Measurements from ENCODE around the gene DNM3.

DNM3 gene

GRCh38 chr1:171816300-171816901 is 24.9 kb upstream of the DNM3 start:
- H3K9ac ChIP-seq (ENCODE audit: low read depth in 1 of 2, low read length in 2 of 2), result no peak overlapping the region
- no peak overlapping the region for H3K27ac ChIP-seq (ENCODE audit: low read depth, low read length)
- no peak overlapping the region for H3K4me3 ChIP-seq (ENCODE audit: low read depth in 1 of 2, low read length in 2 of 2)

GRCh38 chr1:171817511-171818265 is 23.6 kb upstream of the DNM3 start:
- Histone ChIP-seq H3K4me1 (ENCODE audit: control insufficient read depth in 1 of 2, insufficient read depth in 2 of 2, low read length in 2 of 2) (no peaks in the 10 kb centered on the region), H3K36me3 (ENCODE audit: control insufficient read depth in 1 of 2, insufficient read depth in 2 of 2, low read length in 2 of 2) (no peaks in the 10 kb centered on the region), H3K9ac (ENCODE audit: low read depth in 1 of 2, low read length in 2 of 2) (no peak overlapping the region), H3K27me3 (ENCODE audit: control insufficient read depth in 1 of 2, insufficient read depth in 2 of 2, low read length in 2 of 2) (no peaks in the 10 kb centered on the region), H3K9me3 (ENCODE audit: control insufficient read depth in 1 of 2, low read length in 2 of 2) (no peaks in the 10 kb centered on the region), H3K27ac (ENCODE audit: low read depth, low read length) (no peak overlapping the region), H3K4me3 (ENCODE audit: low read depth in 1 of 2, low read length in 2 of 2) (no peak overlapping the region)

More at GRCh38 chr1:171816300-171816901, 24.9 kb upstream of the DNM3 start:
- no peaks in the 10 kb centered on the region for H3K9me3 ChIP-seq (ENCODE audit: control insufficient read depth in 1 of 2, low read length in 2 of 2)
- H3K36me3 ChIP-seq (ENCODE audit: control insufficient read depth in 1 of 2, insufficient read depth in 2 of 2, low read length in 2 of 2), result no peaks in the 10 kb centered on the region
- H3K27me3 ChIP-seq (ENCODE audit: control insufficient read depth in 1 of 2, insufficient read depth in 2 of 2, low read length in 2 of 2), result no peaks in the 10 kb centered on the region
- H3K4me1 ChIP-seq (ENCODE audit: control insufficient read depth in 1 of 2, insufficient read depth in 2 of 2, low read length in 2 of 2), result no peaks in the 10 kb centered on the region

GRCh38 chr1:171819946-171820345 is 21.4 kb upstream of the DNM3 start:
- Histone ChIP-seq H3K27ac (ENCODE audit: low read depth, low read length) (no peak overlapping the region), H3K27me3 (ENCODE audit: control insufficient read depth in 1 of 2, insufficient read depth in 2 of 2, low read length in 2 of 2) (no peaks in the 10 kb centered on the region), H3K9me3 (ENCODE audit: control insufficient read depth in 1 of 2, low read length in 2 of 2) (no peaks in the 10 kb centered on the region), H3K4me1 (ENCODE audit: control insufficient read depth in 1 of 2, insufficient read depth in 2 of 2, low read length in 2 of 2) (no peaks in the 10 kb centered on the region), H3K4me3 (ENCODE audit: low read depth in 1 of 2, low read length in 2 of 2) (no peak overlapping the region), H3K9ac (ENCODE audit: low read depth in 1 of 2, low read length in 2 of 2) (no peak overlapping the region), H3K36me3 (ENCODE audit: control insufficient read depth in 1 of 2, insufficient read depth in 2 of 2, low read length in 2 of 2) (no peaks in the 10 kb centered on the region)

GRCh38 chr1:171826973-171827372 is 14.3 kb upstream of the DNM3 start:
- no peak overlapping the region for H3K9ac ChIP-seq (ENCODE audit: low read depth in 1 of 2, low read length in 2 of 2)
- no peaks in the 10 kb centered on the region for H3K27me3 ChIP-seq (ENCODE audit: control insufficient read depth in 1 of 2, insufficient read depth in 2 of 2, low read length in 2 of 2)
- H3K4me3 ChIP-seq (ENCODE audit: low read depth in 1 of 2, low read length in 2 of 2), result no peak overlapping the region
- H3K36me3 ChIP-seq (ENCODE audit: control insufficient read depth in 1 of 2, insufficient read depth in 2 of 2, low read length in 2 of 2), result no peaks in the 10 kb centered on the region
- no peaks in the 10 kb centered on the region for H3K4me1 ChIP-seq (ENCODE audit: control insufficient read depth in 1 of 2, insufficient read depth in 2 of 2, low read length in 2 of 2)
- no peak overlapping the region for H3K27ac ChIP-seq (ENCODE audit: low read depth, low read length)
- peaks cover 4 to 10% of the 10 kb centered on the region in 2 donors for H3K9me3 ChIP-seq (ENCODE audit: control insufficient read depth in 1 of 2, low read length in 2 of 2)

GRCh38 chr1:171828794-171829193 is 12.5 kb upstream of the DNM3 start:
- no peaks in the 10 kb centered on the region for H3K4me1 ChIP-seq (ENCODE audit: control insufficient read depth in 1 of 2, insufficient read depth in 2 of 2, low read length in 2 of 2)
- no peaks in the 10 kb centered on the region for H3K36me3 ChIP-seq (ENCODE audit: control insufficient read depth in 1 of 2, insufficient read depth in 2 of 2, low read length in 2 of 2)
- H3K27me3 ChIP-seq (ENCODE audit: control insufficient read depth in 1 of 2, insufficient read depth in 2 of 2, low read length in 2 of 2), result no peaks in the 10 kb centered on the region
- peaks cover 4 to 10% of the 10 kb centered on the region in 2 donors for H3K9me3 ChIP-seq (ENCODE audit: control insufficient read depth in 1 of 2, low read length in 2 of 2)
- H3K4me3 ChIP-seq (ENCODE audit: low read depth in 1 of 2, low read length in 2 of 2), result no peak overlapping the region
- H3K27ac ChIP-seq (ENCODE audit: low read depth, low read length), result no peak overlapping the region
- H3K9ac ChIP-seq (ENCODE audit: low read depth in 1 of 2, low read length in 2 of 2), result no peak overlapping the region

- no peak overlapping the region for H3K27ac ChIP-seq (ENCODE audit: low read depth, low read length)
- H3K36me3 ChIP-seq (ENCODE audit: control insufficient read depth in 1 of 2, insufficient read depth in 2 of 2, low read length in 2 of 2), result no peaks in the 10 kb centered on the region
- no peaks in the 10 kb centered on the region for H3K27me3 ChIP-seq (ENCODE audit: control insufficient read depth in 1 of 2, insufficient read depth in 2 of 2, low read length in 2 of 2)
- H3K4me1 ChIP-seq (ENCODE audit: control insufficient read depth in 1 of 2, insufficient read depth in 2 of 2, low read length in 2 of 2), result no peaks in the 10 kb centered on the region
- H3K9ac ChIP-seq (ENCODE audit: low read depth in 1 of 2, low read length in 2 of 2), result no peak overlapping the region
- no peak overlapping the region for H3K4me3 ChIP-seq (ENCODE audit: low read depth in 1 of 2, low read length in 2 of 2)
- H3K9me3 ChIP-seq (ENCODE audit: control insufficient read depth in 1 of 2, low read length in 2 of 2), result no peaks in the 10 kb centered on the region
These were observed 8.0 kb upstream of the DNM3 start for GRCh38 chr1:171833091-171833825.

- H3K4me3 ChIP-seq (ENCODE audit: low read depth in 1 of 2, low read length in 2 of 2), result no peak overlapping the region
- H3K9ac ChIP-seq (ENCODE audit: low read depth in 1 of 2, low read length in 2 of 2), result no peak overlapping the region
- no peaks in the 10 kb centered on the region for H3K36me3 ChIP-seq (ENCODE audit: control insufficient read depth in 1 of 2, insufficient read depth in 2 of 2, low read length in 2 of 2)
- H3K9me3 ChIP-seq (ENCODE audit: control insufficient read depth in 1 of 2, low read length in 2 of 2), result no peaks in the 10 kb centered on the region
- no peak overlapping the region for H3K27ac ChIP-seq (ENCODE audit: low read depth, low read length)
- H3K4me1 ChIP-seq (ENCODE audit: control insufficient read depth in 1 of 2, insufficient read depth in 2 of 2, low read length in 2 of 2), result no peaks in the 10 kb centered on the region
- no peaks in the 10 kb centered on the region for H3K27me3 ChIP-seq (ENCODE audit: control insufficient read depth in 1 of 2, insufficient read depth in 2 of 2, low read length in 2 of 2)
These were observed 6.5 kb upstream of the DNM3 start for GRCh38 chr1:171834821-171835220.

GRCh38 chr1:171835891-171836290 is 5.4 kb upstream of the DNM3 start:
- no peak overlapping the region for H3K9ac ChIP-seq (ENCODE audit: low read depth in 1 of 2, low read length in 2 of 2)
- no peaks in the 10 kb centered on the region for H3K9me3 ChIP-seq (ENCODE audit: control insufficient read depth in 1 of 2, low read length in 2 of 2)
- H3K4me3 ChIP-seq (ENCODE audit: low read depth in 1 of 2, low read length in 2 of 2), result no peak overlapping the region
- no peak overlapping the region for H3K27ac ChIP-seq (ENCODE audit: low read depth, low read length)
- no peaks in the 10 kb centered on the region for H3K27me3 ChIP-seq (ENCODE audit: control insufficient read depth in 1 of 2, insufficient read depth in 2 of 2, low read length in 2 of 2)
- H3K36me3 ChIP-seq (ENCODE audit: control insufficient read depth in 1 of 2, insufficient read depth in 2 of 2, low read length in 2 of 2), result no peaks in the 10 kb centered on the region
- H3K4me1 ChIP-seq (ENCODE audit: control insufficient read depth in 1 of 2, insufficient read depth in 2 of 2, low read length in 2 of 2), result peaks cover 0 to 2% of the 10 kb centered on the region in 2 donors

GRCh38 chr1:171841931-171842761 is 848 bp downstream of the DNM3 start:
- no peak overlapping the region for H3K27ac ChIP-seq (ENCODE audit: low read depth, low read length)
- H3K9ac ChIP-seq (ENCODE audit: low read depth in 1 of 2, low read length in 2 of 2), result peak overlapping the region in 1 of 2 donors; percentile 14
- H3K27me3 ChIP-seq (ENCODE audit: control insufficient read depth in 1 of 2, insufficient read depth in 2 of 2, low read length in 2 of 2), result peaks cover 4 to 11% of the 10 kb centered on the region in 2 donors
- peaks cover 9 to 11% of the 10 kb centered on the region in 2 donors for H3K4me1 ChIP-seq (ENCODE audit: control insufficient read depth in 1 of 2, insufficient read depth in 2 of 2, low read length in 2 of 2)
- H3K36me3 ChIP-seq (ENCODE audit: control insufficient read depth in 1 of 2, insufficient read depth in 2 of 2, low read length in 2 of 2), result no peaks in the 10 kb centered on the region
- H3K4me3 ChIP-seq (ENCODE audit: low read depth in 1 of 2, low read length in 2 of 2), result peak overlapping the region; percentile 77 to 84
- no peaks in the 10 kb centered on the region for H3K9me3 ChIP-seq (ENCODE audit: control insufficient read depth in 1 of 2, low read length in 2 of 2)
